ENCODE data around the gene PSMD9. TPM values are rescaled to one million over a fixed set of nuclear protein-coding genes. Genes with fewer than 3 reads are reported as not detected.

PSMD9 gene
- total and polyA plus RNA-seq, 4 donors, result 39.0 to 57.6 (median 51.2) TPM

DNA sequence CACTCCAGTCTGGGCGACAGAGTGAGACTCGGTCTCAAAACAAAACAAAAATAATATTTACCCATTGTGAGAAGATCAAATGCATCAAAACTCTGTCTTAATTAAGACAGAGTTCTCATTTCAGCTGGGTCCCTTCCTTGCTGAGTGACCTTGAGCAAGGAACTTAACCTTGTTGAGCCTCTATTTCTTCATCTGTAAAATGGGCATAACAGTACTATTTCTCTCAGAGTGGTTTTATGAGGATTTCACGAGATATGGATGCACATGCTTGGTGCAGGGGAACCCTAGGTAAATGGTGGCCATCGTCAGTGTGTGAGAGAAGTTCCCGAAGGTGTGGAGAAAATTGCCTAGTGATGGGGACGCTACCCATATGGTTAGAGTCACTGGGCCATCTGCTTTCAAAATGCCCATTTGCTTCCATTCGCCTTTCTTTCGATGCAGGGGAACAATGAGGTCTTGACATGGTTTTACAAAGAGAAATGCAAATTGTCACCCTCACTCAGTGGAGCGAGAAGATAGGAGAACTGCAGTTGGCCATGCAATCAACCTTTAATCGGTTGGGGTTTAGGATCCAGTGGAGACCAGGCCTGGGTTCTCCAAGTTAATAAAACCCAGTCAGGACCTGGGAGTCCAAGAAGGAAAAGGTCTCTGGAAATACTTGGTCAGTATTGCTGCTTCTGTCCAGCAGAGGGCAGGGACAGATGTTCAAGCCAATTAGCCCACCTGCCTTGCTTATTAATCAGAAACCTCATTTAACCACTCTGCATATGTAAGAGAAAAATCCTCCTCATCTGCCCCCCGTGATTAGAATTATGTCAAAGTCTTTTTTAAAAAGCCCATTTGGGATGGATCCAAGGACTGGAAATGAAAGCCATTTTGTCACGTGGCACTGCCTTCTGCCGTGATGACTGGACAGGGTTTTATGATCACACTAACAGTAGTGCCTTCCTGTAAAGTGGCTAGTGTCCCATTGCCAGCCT lies 67.0 kb downstream of the PSMD9 start:
- WGBS, result 89% methylated on average over 13 of the region's 13 CpGs
- Histone ChIP-seq H3K9ac (ENCODE audit: low read depth in 1 of 2, low read length in 2 of 2) (no peak overlapping the region), H3K9me3 (ENCODE audit: control insufficient read depth in 4 of 4, low read length in 3 of 4) (no peaks in the 10 kb centered on the region), H3K36me3 (ENCODE audit: control insufficient read depth in 4 of 4, insufficient read depth in 3 of 4, low read depth in 1 of 4, low read length in 3 of 4) (no peaks in the 10 kb centered on the region), H3K4me1 (ENCODE audit: control insufficient read depth in 4 of 4, insufficient read depth in 4 of 4, low read length in 3 of 4) (no peaks in the 10 kb centered on the region), H3K4me3 (ENCODE audit: low read depth in 1 of 3, low read length in 3 of 3) (no peak overlapping the region), H3K27ac (ENCODE audit: low read depth in 1 of 2, low read length in 2 of 2) (no peak overlapping the region), H3K27me3 (ENCODE audit: control insufficient read depth in 4 of 4, insufficient read depth in 4 of 4, low read length in 3 of 4) (no peaks in the 10 kb centered on the region)
- DNase-seq (ENCODE audit: low spot score), result no peak
- TF ChIP-seq, protein P1, sequence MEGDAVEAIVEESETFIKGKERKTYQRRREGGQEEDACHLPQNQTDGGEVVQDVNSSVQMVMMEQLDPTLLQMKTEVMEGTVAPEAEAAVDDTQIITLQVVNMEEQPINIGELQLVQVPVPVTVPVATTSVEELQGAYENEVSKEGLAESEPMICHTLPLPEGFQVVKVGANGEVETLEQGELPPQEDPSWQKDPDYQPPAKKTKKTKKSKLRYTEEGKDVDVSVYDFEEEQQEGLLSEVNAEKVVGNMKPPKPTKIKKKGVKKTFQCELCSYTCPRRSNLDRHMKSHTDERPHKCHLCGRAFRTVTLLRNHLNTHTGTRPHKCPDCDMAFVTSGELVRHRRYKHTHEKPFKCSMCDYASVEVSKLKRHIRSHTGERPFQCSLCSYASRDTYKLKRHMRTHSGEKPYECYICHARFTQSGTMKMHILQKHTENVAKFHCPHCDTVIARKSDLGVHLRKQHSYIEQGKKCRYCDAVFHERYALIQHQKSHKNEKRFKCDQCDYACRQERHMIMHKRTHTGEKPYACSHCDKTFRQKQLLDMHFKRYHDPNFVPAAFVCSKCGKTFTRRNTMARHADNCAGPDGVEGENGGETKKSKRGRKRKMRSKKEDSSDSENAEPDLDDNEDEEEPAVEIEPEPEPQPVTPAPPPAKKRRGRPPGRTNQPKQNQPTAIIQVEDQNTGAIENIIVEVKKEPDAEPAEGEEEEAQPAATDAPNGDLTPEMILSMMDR (IDR thresholded peaks at IDR 0.05; ENCODE audit: low read depth, low read length, missing input control), result peak; percentile 38
- no peak for TF ChIP-seq FOXA2 (IDR thresholded peaks at IDR 0.05)
- TF ChIP-seq RAD21 (IDR thresholded peaks at IDR 0.05), result peak; percentile 42 to 63

DNA sequence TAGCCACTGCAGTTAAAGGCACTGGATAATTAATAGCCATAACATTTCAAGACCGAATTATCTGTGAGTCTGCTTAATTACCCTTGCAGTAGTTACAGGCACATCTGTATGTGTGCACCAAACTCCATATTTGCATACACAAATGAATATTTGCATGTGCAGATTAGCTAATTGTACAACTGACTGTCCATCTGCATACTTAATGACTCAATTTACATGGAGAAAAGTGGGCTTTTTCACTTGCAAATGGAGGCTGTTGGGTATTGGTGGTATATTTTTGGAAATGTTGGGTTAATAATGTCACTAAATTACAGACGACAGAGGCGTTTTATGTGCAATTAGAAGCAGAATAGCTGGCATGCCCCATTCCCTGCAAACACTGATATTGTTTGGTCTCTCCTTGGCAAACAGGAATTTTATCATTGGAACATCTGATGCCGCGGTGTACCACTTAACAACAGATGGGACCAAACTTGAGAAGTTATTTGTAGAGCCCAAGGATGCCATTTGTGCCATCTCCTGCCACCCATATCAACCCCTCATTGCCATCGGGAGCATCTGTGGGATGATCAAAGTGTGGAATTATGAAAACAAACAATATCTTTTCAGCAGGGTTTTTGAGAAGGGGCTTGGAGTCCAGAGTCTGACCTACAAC lies 69.4 kb downstream of the PSMD9 start:
- no peak for TF ChIP-seq YY1 (IDR thresholded peaks at IDR 0.05)
- TF ChIP-seq, protein P2, sequence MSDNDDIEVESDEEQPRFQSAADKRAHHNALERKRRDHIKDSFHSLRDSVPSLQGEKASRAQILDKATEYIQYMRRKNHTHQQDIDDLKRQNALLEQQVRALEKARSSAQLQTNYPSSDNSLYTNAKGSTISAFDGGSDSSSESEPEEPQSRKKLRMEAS (IDR thresholded peaks at IDR 0.05), result no peak
- no peak for TF ChIP-seq SP1 (IDR thresholded peaks at IDR 0.05)
- TF ChIP-seq HNF4A (conservative IDR thresholded peaks at IDR 0.05), result no peak
- TF ChIP-seq FOXA2 (IDR thresholded peaks at IDR 0.05), result no peak
- no peak for TF ChIP-seq TAF1 (conservative IDR thresholded peaks at IDR 0.05)
- TF ChIP-seq EGR1 (IDR thresholded peaks at IDR 0.05; ENCODE audit: low read depth in 2 of 2), result no peak
- TF ChIP-seq JUND (IDR thresholded peaks at IDR 0.05), result no peak
- no peak for TF ChIP-seq FOXA1 (IDR thresholded peaks at IDR 0.05)
- TF ChIP-seq, protein P3, sequence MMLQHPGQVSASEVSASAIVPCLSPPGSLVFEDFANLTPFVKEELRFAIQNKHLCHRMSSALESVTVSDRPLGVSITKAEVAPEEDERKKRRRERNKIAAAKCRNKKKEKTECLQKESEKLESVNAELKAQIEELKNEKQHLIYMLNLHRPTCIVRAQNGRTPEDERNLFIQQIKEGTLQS (IDR thresholded peaks at IDR 0.05), result no peak
- TF ChIP-seq, protein P4, sequence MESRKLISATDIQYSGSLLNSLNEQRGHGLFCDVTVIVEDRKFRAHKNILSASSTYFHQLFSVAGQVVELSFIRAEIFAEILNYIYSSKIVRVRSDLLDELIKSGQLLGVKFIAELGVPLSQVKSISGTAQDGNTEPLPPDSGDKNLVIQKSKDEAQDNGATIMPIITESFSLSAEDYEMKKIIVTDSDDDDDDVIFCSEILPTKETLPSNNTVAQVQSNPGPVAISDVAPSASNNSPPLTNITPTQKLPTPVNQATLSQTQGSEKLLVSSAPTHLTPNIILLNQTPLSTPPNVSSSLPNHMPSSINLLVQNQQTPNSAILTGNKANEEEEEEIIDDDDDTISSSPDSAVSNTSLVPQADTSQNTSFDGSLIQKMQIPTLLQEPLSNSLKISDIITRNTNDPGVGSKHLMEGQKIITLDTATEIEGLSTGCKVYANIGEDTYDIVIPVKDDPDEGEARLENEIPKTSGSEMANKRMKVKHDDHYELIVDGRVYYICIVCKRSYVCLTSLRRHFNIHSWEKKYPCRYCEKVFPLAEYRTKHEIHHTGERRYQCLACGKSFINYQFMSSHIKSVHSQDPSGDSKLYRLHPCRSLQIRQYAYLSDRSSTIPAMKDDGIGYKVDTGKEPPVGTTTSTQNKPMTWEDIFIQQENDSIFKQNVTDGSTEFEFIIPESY (IDR thresholded peaks at IDR 0.05), result no peak
- TF ChIP-seq HNF4G (IDR thresholded peaks at IDR 0.05), result no peak
- no peak for TF ChIP-seq NR2F2 (IDR thresholded peaks at IDR 0.05)
- no peak for TF ChIP-seq RAD21 (IDR thresholded peaks at IDR 0.05)
- TF ChIP-seq, protein P1 (IDR thresholded peaks at IDR 0.05; ENCODE audit: low read depth, low read length, missing input control), result no peak
- no peak for TF ChIP-seq GABPA (IDR thresholded peaks at IDR 0.05 in 1 of 2, conservative IDR thresholded peaks at IDR 0.05 in 1 of 2)
- no peak for TF ChIP-seq RXRA (IDR thresholded peaks at IDR 0.05)
- no peaks in the 10 kb centered on the region for H3K27me3 ChIP-seq (ENCODE audit: control insufficient read depth in 4 of 4, insufficient read depth in 4 of 4, low read length in 3 of 4)
- no peak overlapping the region for H3K27ac ChIP-seq (ENCODE audit: low read depth in 1 of 2, low read length in 2 of 2)
- 80% methylated on average over 6 of the region's 6 CpGs for WGBS
- H3K4me1 ChIP-seq (ENCODE audit: control insufficient read depth in 4 of 4, insufficient read depth in 4 of 4, low read length in 3 of 4), result no peaks in the 10 kb centered on the region
- H3K9ac ChIP-seq (ENCODE audit: low read depth in 1 of 2, low read length in 2 of 2), result no peak overlapping the region
- no peak for DNase-seq (ENCODE audit: low spot score)
- no peaks in the 10 kb centered on the region for H3K9me3 ChIP-seq (ENCODE audit: control insufficient read depth in 4 of 4, low read length in 3 of 4)
- no peak overlapping the region for H3K4me3 ChIP-seq (ENCODE audit: low read depth in 1 of 3, low read length in 3 of 3)
- H3K36me3 ChIP-seq (ENCODE audit: control insufficient read depth in 4 of 4, insufficient read depth in 3 of 4, low read depth in 1 of 4, low read length in 3 of 4), result no peaks in the 10 kb centered on the region
